ENCODE data around the gene SPEF2. TPM values are rescaled to one million over a fixed set of nuclear protein-coding genes. Genes with fewer than 3 reads are reported as not detected.

The SPEF2 gene
- total and polyA plus RNA-seq, 2 of the 13 experiments (the other 11 are each of a cell fraction or from before 2014, with no cell fraction given), result 1.5 to 2.3 TPM

DNA sequence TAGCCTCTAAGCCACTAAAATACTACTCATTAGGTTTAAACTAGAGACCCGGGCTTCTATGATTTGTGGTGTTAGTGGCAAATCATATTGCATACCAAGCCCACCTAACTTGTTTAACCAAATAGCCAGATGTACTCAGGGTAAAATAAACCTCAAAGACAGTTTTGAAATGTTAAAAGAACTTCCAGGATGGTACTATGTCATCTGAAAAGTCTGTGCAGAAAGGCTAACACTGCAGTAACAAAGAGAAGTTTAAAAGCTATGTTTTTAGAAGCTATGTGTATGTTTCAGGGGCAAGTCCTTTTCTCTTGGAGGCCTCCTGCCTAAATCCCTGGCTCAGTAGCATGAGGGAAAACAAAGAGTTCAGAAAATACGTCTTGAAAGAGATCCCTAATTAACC, 154.2 kb downstream of the SPEF2 start:
- Histone ChIP-seq H3K27ac (ENCODE audit: extremely low read length, insufficient read depth, low read length) (no peak overlapping the region), H4K20me1 (ENCODE audit: insufficient read depth, low read length) (no peaks in the 10 kb centered on the region), H3K4me1 (ENCODE audit: insufficient read depth, low read length) (no peaks in the 10 kb centered on the region), H3K27me3 (ENCODE audit: control insufficient read depth in 1 of 2, insufficient read depth in 2 of 2, low read length in 2 of 2) (no peaks in the 10 kb centered on the region; a peak in 1 of 5 replicates), H3K9me3 (ENCODE audit: low read length) (no peaks in the 10 kb centered on the region), H3K4me2 (ENCODE audit: low read depth, low read length) (no peak overlapping the region), H2AFZ (ENCODE audit: low read length) (no peak overlapping the region), H3K9ac (ENCODE audit: insufficient read depth, low read depth, low read length) (no peak overlapping the region), H3K79me2 (ENCODE audit: insufficient read depth, low read length) (no peaks in the 10 kb centered on the region), H3K36me3 (replicated peaks in 1 of 2; ENCODE audit: control insufficient read depth in 1 of 2, insufficient read depth in 2 of 2, low read length in 2 of 2) (no peaks in the 10 kb centered on the region), H3K4me3 (replicated peaks in 1 of 3; ENCODE audit: insufficient read depth in 1 of 3, low read depth in 2 of 3, low read length in 3 of 3) (no peak overlapping the region)
- DNase-seq (ENCODE audit: low spot score) (no peak), FAIRE-seq (no peak), ATAC-seq (no peak)
- CTCF ChIA-PET (ENCODE audit: low intra/inter-chr PET ratio, low total read pairs), result no interaction called here
- in situ Hi-C loops (cut with HindIII; ENCODE audit: extremely low pct_ligation_motif_present, low pct_unique_long_range_greater_than_20kb), result loop anchor here (10.0 kb wide), 1 partner anchor 153 kb away; no protein-coding TSS in a partner anchor
- intact Hi-C loops (cut with micrococcal nuclease; ENCODE audit: unreplicated experiment), result no loop called here
- POLR2A ChIA-PET, result no interaction called here
- 0% methylated on average over 2 of the region's 2 CpGs for WGBS (ENCODE audit: low lambda C conversion rate)
- TF ChIP-seq KLF6 (CRISPR knock-in tag; IDR thresholded peaks at IDR 0.05), result no peak
- TF ChIP-seq ZNF709 (CRISPR knock-in tag; IDR thresholded peaks at IDR 0.05), result no peak
- TF ChIP-seq PAWR (CRISPR knock-in tag; IDR thresholded peaks at IDR 0.05; ENCODE audit: borderline replicate concordance), result no peak
- TF ChIP-seq ATF7-NPFF (CRISPR knock-in tag; IDR thresholded peaks at IDR 0.05; ENCODE audit: low read depth), result no peak
- TF ChIP-seq ZNF577 (CRISPR knock-in tag; IDR thresholded peaks at IDR 0.05; ENCODE audit: borderline replicate concordance, low read depth), result no peak
- TF ChIP-seq ZNF562 (CRISPR knock-in tag; IDR thresholded peaks at IDR 0.05; ENCODE audit: borderline replicate concordance), result no peak
- TF ChIP-seq ATF7 (IDR thresholded peaks at IDR 0.05), result no peak
- no peak for TF ChIP-seq ATF7 (CRISPR knock-in tag; IDR thresholded peaks at IDR 0.05)
- TF ChIP-seq ZNF180 (CRISPR knock-in tag; IDR thresholded peaks at IDR 0.05; ENCODE audit: borderline replicate concordance, low read depth), result no peak
- no peak for TF ChIP-seq ZBTB1 (CRISPR knock-in tag; IDR thresholded peaks at IDR 0.05; ENCODE audit: borderline replicate concordance)
- TF ChIP-seq MYC (CRISPR knock-in tag; IDR thresholded peaks at IDR 0.05; ENCODE audit: borderline replicate concordance), result no peak
- no peak for TF ChIP-seq MAX (IDR thresholded peaks at IDR 0.05)
- no TSS peak for BruUV-seq (replicated peaks)
